ENCODE measurements around the gene LRRFIP2. TPM values are rescaled to one million over a fixed set of nuclear protein-coding genes. Genes with fewer than 3 reads are reported as not detected.

The LRRFIP2 gene
- total and polyA plus RNA-seq, 2 of the 4 experiments (the other 2 are of a cell fraction) = 20.6 to 31.0 TPM

GRCh38 chr3:37123292-37123691, 51.1 kb downstream of the LRRFIP2 start:
- H2BK5ac ChIP-seq (ENCODE audit: low read depth, low read length, poor library complexity, severe bottlenecking) = peak overlapping the region; percentile 31
- BruUV-seq (replicated peaks) = no TSS peak
- no peak overlapping the region for H3K9ac ChIP-seq (ENCODE audit: low read depth, low read length)
- H2AFZ ChIP-seq (replicated peaks; ENCODE audit: low read length, poor library complexity) = no peak overlapping the region
- ChIA-PET CTCF (no interaction called here), POLR2A (ENCODE audit: unreplicated experiment) (no interaction called here)
- H4K8ac ChIP-seq (ENCODE audit: low read depth in 2 of 2, low read length in 2 of 2) = no peak overlapping the region
- H3K36me3 ChIP-seq (ENCODE audit: control insufficient read depth, insufficient read depth, low read length) = 0 out of 2 replicates have a peak, but pooled peaks cover 1% of the 10 kb centered on the region
- H2BK120ac ChIP-seq (ENCODE audit: low read depth, low read length) = no peak overlapping the region
- no peak overlapping the region for H3K56ac ChIP-seq (ENCODE audit: extremely low read depth, insufficient read depth, low read length)
- no peak overlapping the region for H2BK20ac ChIP-seq (ENCODE audit: low read depth, low read length)
- H2BK15ac ChIP-seq (ENCODE audit: low read depth, low read length) = no peak overlapping the region
- H3K18ac ChIP-seq (ENCODE audit: low read depth, low read length) = no peak overlapping the region
- H3K79me1 ChIP-seq (ENCODE audit: low read depth in 1 of 2, low read length in 2 of 2) = peaks cover 30 to 35% of the 10 kb centered on the region in 2 experiments
- no peak overlapping the region for H2AK5ac ChIP-seq (ENCODE audit: low read depth, low read length)
- dilution Hi-C loops (cut with HindIII; ENCODE audit: low sequenced_read_pairs, unreplicated experiment) (no loop called here), in situ Hi-C loops (cut with MboI; ENCODE audit: low sequenced_read_pairs) (no loop called here), intact Hi-C loops (cut with micrococcal nuclease) (no loop called here)
- no peak overlapping the region for H3K14ac ChIP-seq (replicated peaks; ENCODE audit: low read depth, low read length)
- DNase-seq (no peak), ATAC-seq (ENCODE audit: low read depth) (no peak)
- no peaks in the 10 kb centered on the region; the same call in 1 of the 2 replicates for H3K9me1 ChIP-seq (ENCODE audit: insufficient read depth, low read length)
- H3K4me1 ChIP-seq (ENCODE audit: control insufficient read depth, insufficient read depth, low read length) = no peaks in the 10 kb centered on the region
- no peak overlapping the region for H3K23ac ChIP-seq (ENCODE audit: low read depth, low read length)
- no peak for TF ChIP-seq NFE2L2 (IDR thresholded peaks at IDR 0.05; ENCODE audit: low read depth, low read length)
- TF ChIP-seq CHD1 (IDR thresholded peaks at IDR 0.05; ENCODE audit: low read depth, low read length) = no peak
- TF ChIP-seq ELK1 (IDR thresholded peaks at IDR 0.05; ENCODE audit: borderline replicate concordance, low read depth, low read length) = no peak
- no peak for TF ChIP-seq MXI1 (IDR thresholded peaks at IDR 0.05; ENCODE audit: borderline replicate concordance, low read depth, low read length)
- no peak for TF ChIP-seq RCOR1 (IDR thresholded peaks at IDR 0.05; ENCODE audit: insufficient replicate concordance, low read length)
- no peak for TF ChIP-seq CTCF (conservative IDR thresholded peaks at IDR 0.05; ENCODE audit: low read depth, low read length)
- TF ChIP-seq RFX5 (IDR thresholded peaks at IDR 0.05; ENCODE audit: low read depth, low read length) = no peak
- TF ChIP-seq BHLHE40 (IDR thresholded peaks at IDR 0.05; ENCODE audit: low read depth, low read length) = no peak
- TF ChIP-seq MAFK (IDR thresholded peaks at IDR 0.05; ENCODE audit: low read depth, low read length) = no peak
- TF ChIP-seq USF2 (IDR thresholded peaks at IDR 0.05; ENCODE audit: low read depth, low read length) = no peak
- no peak for TF ChIP-seq RAD21 (IDR thresholded peaks at IDR 0.05; ENCODE audit: low read length)
- no peak for TF ChIP-seq FOS (IDR thresholded peaks at IDR 0.05; ENCODE audit: low read depth, low read length)
- no peak for TF ChIP-seq POLR2A (IDR thresholded peaks at IDR 0.05; ENCODE audit: low read depth, low read length)
- no peak for TF ChIP-seq CEBPB (IDR thresholded peaks at IDR 0.05; ENCODE audit: low read depth, low read length)
- TF ChIP-seq MAZ (IDR thresholded peaks at IDR 0.05; ENCODE audit: borderline replicate concordance, low read depth, low read length) = no peak
- no peak for TF ChIP-seq SMC3 (IDR thresholded peaks at IDR 0.05; ENCODE audit: low read depth, low read length)
- H3K4me3 ChIP-seq (ENCODE audit: insufficient read depth, low read depth, low read length) = no peak overlapping the region
- no peak overlapping the region for H3K4ac ChIP-seq (ENCODE audit: low read depth, low read length)
- H4K91ac ChIP-seq (ENCODE audit: insufficient read depth, low read depth, low read length) = no peak overlapping the region
- 90% methylated on average over 2 of the region's 7 CpGs; no CpG with 5 or more reads in 1 of the 2 experiments for WGBS, 2 experiments (ENCODE audit: extremely low coverage in 2 of 2, insufficient read length in 1 of 2)
- H3K27ac ChIP-seq (ENCODE audit: insufficient read depth, low read length) = no peak overlapping the region
- H4K20me1 ChIP-seq (ENCODE audit: insufficient read depth, low read length) = no peaks in the 10 kb centered on the region
- no peak overlapping the region for H3K4me2 ChIP-seq (ENCODE audit: low read depth, low read length)
- no peak overlapping the region for H2AK9ac ChIP-seq (replicated peaks; ENCODE audit: low read depth, low read length, poor library complexity)
- no peaks in the 10 kb centered on the region for H3K27me3 ChIP-seq (ENCODE audit: control insufficient read depth, insufficient read depth, low read length)
- H4K5ac ChIP-seq (ENCODE audit: low read depth, low read length) = no peak overlapping the region
- H3K9me3 ChIP-seq (ENCODE audit: control insufficient read depth, insufficient read depth, low read length) = no peaks in the 10 kb centered on the region

Measured in IMR-90 (cell line).